ENCODE data around the gene MEX3A. TPM values are rescaled to one million over a fixed set of nuclear protein-coding genes. Genes with fewer than 3 reads are reported as not detected.

The MEX3A gene
- polyA plus RNA-seq, 2 of the 4 experiments (the other 2 are of a cell fraction), result 1.8 to 4.9 TPM

DNA sequence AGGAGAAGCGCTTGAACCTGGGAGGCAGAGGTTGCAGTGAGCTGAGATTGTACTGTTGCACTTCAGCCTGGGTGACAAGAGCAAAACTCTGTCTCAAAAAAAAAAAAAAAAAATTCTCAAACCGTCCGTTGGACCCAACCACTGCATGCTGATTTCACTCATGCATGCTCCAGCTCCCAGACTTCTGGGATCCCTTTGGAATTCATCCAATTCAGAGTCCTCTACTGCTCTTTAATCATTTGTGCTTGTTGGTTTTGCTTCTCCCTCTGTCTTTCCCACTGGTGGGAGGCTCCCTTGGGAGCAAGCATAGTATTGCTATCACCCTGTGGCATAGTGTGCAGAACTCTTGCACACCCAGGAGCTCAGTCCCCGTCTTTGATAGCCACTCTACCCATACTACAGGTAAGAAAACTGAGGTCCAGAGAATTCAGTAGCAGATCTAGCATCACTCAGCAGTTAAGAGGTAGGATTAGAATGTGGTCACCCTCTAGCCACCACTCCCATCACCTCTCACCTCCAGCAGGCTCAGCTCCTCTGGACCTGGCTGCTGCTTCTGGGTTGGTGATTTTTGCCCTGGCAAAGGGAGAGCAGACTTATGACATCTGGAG, 29.2 kb upstream of the MEX3A start:
- H3K27ac ChIP-seq, result peak overlapping the region; percentile 10 to 95; a peak in 5 of 6 replicates
- H3K4me3 ChIP-seq, result no peak overlapping the region
- WGBS (ENCODE audit: missing lambda C conversion rate), result 85% methylated on average over 4 of the region's 4 CpGs
- H3K4me2 ChIP-seq, result no peak overlapping the region
- no peak for ATAC-seq
- POLR2A ChIA-PET, result interaction anchor here (0.8 to 1.3 kb wide), 2 partner anchors 12 to 14 kb away, joined by 3 to 4 read pairs; no protein-coding TSS in a partner anchor
- TF ChIP-seq MYC (IDR thresholded peaks at IDR 0.05; ENCODE audit: borderline replicate concordance, low read length) (no peak), JUNB (IDR thresholded peaks at IDR 0.05) (no peak), HDAC2 (IDR thresholded peaks at IDR 0.05) (peak; percentile 67; the same call in 1 of the 2 replicates), ZC3H11A (IDR thresholded peaks at IDR 0.05) (no peak), FOXS1 (CRISPR knock-in tag; IDR thresholded peaks at IDR 0.05) (no peak), POLR2AphosphoS2 (conservative IDR thresholded peaks at IDR 0.05; ENCODE audit: low read length) (no peak), HOXA7 (CRISPR knock-in tag; IDR thresholded peaks at IDR 0.05) (no peak), RCOR1 (IDR thresholded peaks at IDR 0.05; ENCODE audit: low read depth, low read length) (no peak), CBX2 (IDR thresholded peaks at IDR 0.05; ENCODE audit: borderline replicate concordance, low read depth) (no peak), KDM1A (IDR thresholded peaks at IDR 0.05; ENCODE audit: low read depth) (peak; percentile 95), CHD4 (IDR thresholded peaks at IDR 0.05; ENCODE audit: borderline replicate concordance) (no peak), CEBPB (IDR thresholded peaks at IDR 0.05) (no peak), MAFK (IDR thresholded peaks at IDR 0.05; ENCODE audit: partially characterized antibody) (no peak), BHLHE40 (IDR thresholded peaks at IDR 0.05; ENCODE audit: low read depth, low read length) (no peak), TFCP2L1 (CRISPR knock-in tag; IDR thresholded peaks at IDR 0.05) (no peak)
- TF ChIP-seq, protein P1, sequence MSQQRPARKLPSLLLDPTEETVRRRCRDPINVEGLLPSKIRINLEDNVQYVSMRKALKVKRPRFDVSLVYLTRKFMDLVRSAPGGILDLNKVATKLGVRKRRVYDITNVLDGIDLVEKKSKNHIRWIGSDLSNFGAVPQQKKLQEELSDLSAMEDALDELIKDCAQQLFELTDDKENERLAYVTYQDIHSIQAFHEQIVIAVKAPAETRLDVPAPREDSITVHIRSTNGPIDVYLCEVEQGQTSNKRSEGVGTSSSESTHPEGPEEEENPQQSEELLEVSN (IDR thresholded peaks at IDR 0.05; ENCODE audit: borderline replicate concordance, low read depth), result no peak
- no peak for DNase-seq (ENCODE audit: low read depth in 1 of 2, low spot score in 1 of 2)
- CTCF ChIA-PET, result interaction anchor here (1.1 to 54.8 kb wide), 5 partner anchors 16 to 114 kb away, joined by 3 to 2239 read pairs (median 9); partner anchors contain the start of gene MEX3A
- no peaks in the 10 kb centered on the region for H3K9me3 ChIP-seq
- H3K4me1 ChIP-seq, result peaks cover 51% of the 10 kb centered on the region
- FAIRE-seq, result no peak

GRCh38 chr1:156110252-156110651, 28.0 kb upstream of the MEX3A start:
- Histone ChIP-seq H3K27ac (peak overlapping the region in 1 of 2 experiments; percentile 36; a peak in 1 of 6 replicates), H3K4me1 (peaks cover 60% of the 10 kb centered on the region), H3K4me2 (no peak overlapping the region), H3K4me3 (no peak overlapping the region), H3K9me3 (no peaks in the 10 kb centered on the region)
- FAIRE-seq, result no peak
- ChIA-PET POLR2A (no interaction called here), CTCF (interaction anchor here (0.9 to 29.4 kb wide), 4 partner anchors 14 to 43 kb away, joined by 3 to 2239 read pairs (median 14); partner anchors contain the start of genes LMNA and SEMA4A)
- DNase-seq (ENCODE audit: low read depth in 1 of 2, low spot score in 1 of 2), result no peak
- 69% methylated on average over 2 of the region's 2 CpGs for WGBS (ENCODE audit: missing lambda C conversion rate)
- ATAC-seq, result no peak
- TF ChIP-seq HDAC2 (IDR thresholded peaks at IDR 0.05) (0 out of 2 replicates have a peak, but pooled peaks have one; percentile 39), MAZ (IDR thresholded peaks at IDR 0.05; ENCODE audit: borderline replicate concordance, low read depth, low read length) (no peak), KDM1A (IDR thresholded peaks at IDR 0.05; ENCODE audit: low read depth) (peak; percentile 71; the same call in 1 of the 2 replicates), HOXA7 (CRISPR knock-in tag; IDR thresholded peaks at IDR 0.05) (no peak)

GRCh38 chr1:156108664-156109241, 26.5 kb upstream of the MEX3A start:
- Histone ChIP-seq H3K9me3 (no peaks in the 10 kb centered on the region), H3K4me3 (no peak overlapping the region), H3K4me1 (peaks cover 72% of the 10 kb centered on the region), H3K4me2 (0 out of 3 replicates have a peak overlapping the region, but pooled peaks have one; percentile 7), H3K27ac (peak overlapping the region; percentile 92 to 96; a peak in 5 of 6 replicates)
- no peak for FAIRE-seq
- POLR2A ChIA-PET, result no interaction called here
- no peak for ATAC-seq
- 89% methylated on average over 6 of the region's 6 CpGs for WGBS (ENCODE audit: missing lambda C conversion rate)
- no peak for DNase-seq (ENCODE audit: low read depth in 1 of 2, low spot score in 1 of 2)
- no peak for TF ChIP-seq MAX (IDR thresholded peaks at IDR 0.05)
- TF ChIP-seq PHF8 (IDR thresholded peaks at IDR 0.05; ENCODE audit: borderline replicate concordance, low read depth), result no peak
- no peak for TF ChIP-seq JUN (IDR thresholded peaks at IDR 0.05)
- TF ChIP-seq MYC (IDR thresholded peaks at IDR 0.05; ENCODE audit: borderline replicate concordance, low read length), result no peak
- TF ChIP-seq CBX2 (IDR thresholded peaks at IDR 0.05; ENCODE audit: borderline replicate concordance, low read depth), result no peak
- no peak for TF ChIP-seq MAZ (IDR thresholded peaks at IDR 0.05; ENCODE audit: borderline replicate concordance, low read depth, low read length)
- TF ChIP-seq RARB (CRISPR knock-in tag; IDR thresholded peaks at IDR 0.05), result no peak
- no peak for TF ChIP-seq GATA3 (IDR thresholded peaks at IDR 0.05; ENCODE audit: borderline replicate concordance)
- TF ChIP-seq TP53 (CRISPR knock-in tag; IDR thresholded peaks at IDR 0.05), result no peak
- no peak for TF ChIP-seq EP300 (IDR thresholded peaks at IDR 0.05)
- TF ChIP-seq ZNF302 (CRISPR knock-in tag; IDR thresholded peaks at IDR 0.05), result no peak
- no peak for TF ChIP-seq HES2 (IDR thresholded peaks at IDR 0.05)
- TF ChIP-seq FOSL2 (IDR thresholded peaks at IDR 0.05), result no peak
- no peak for TF ChIP-seq FOSL2 (CRISPR knock-in tag; IDR thresholded peaks at IDR 0.05)
- TF ChIP-seq USF2 (IDR thresholded peaks at IDR 0.05), result no peak
- TF ChIP-seq ZC3H11A (IDR thresholded peaks at IDR 0.05), result no peak
- no peak for TF ChIP-seq SMC3 (IDR thresholded peaks at IDR 0.05)
- TF ChIP-seq FOSB (CRISPR knock-in tag; IDR thresholded peaks at IDR 0.05), result no peak
- TF ChIP-seq NFE2L2 (conservative IDR thresholded peaks at IDR 0.05; ENCODE audit: low read length), result no peak
- CTCF ChIA-PET, result interaction anchor here (0.7 to 29.4 kb wide), 5 partner anchors 9 to 117 kb away, joined by 3 to 2239 read pairs (median 5); partner anchors contain the start of genes LMNA and SEMA4A

Measured in A549 (cell line).